CD14-positive monocyte (primary cell): ENCODE measurements around the gene CRCP. TPM values are rescaled to one million over a fixed set of nuclear protein-coding genes. Genes with fewer than 3 reads are reported as not detected.
A peak's percentile ranks its signal among the peaks of the same experiment; 100 is the strongest.
"Not testable (repeated sequence)": the region's sequence is repeated elsewhere in the genome, so short reads cannot be mapped to it uniquely, and the experiment has no call there.

ENCODE experiments used
- DNase-seq, 3 donors: peaks; one replicate each; pipeline ENCODE4 v3.0.0-alpha.2; 2011 to 2022
- H2AFZ ChIP-seq: 2 replicates; pipeline ENCODE4 v1.6.0; 2012; ENCODE audit warnings: mild to moderate bottlenecking, low read depth, low read length, inconsistent platforms; ENCODE audit not compliant: insufficient read depth, poor library complexity, severe bottlenecking
- H3K27ac ChIP-seq, 2 donors: 1 replicate in 1 of 2; 2 replicates in 1 of 2; pipeline ENCODE4 v1.5.1; 2012 to 2013; ENCODE audit warnings: low read length in 2 of 2, control low read depth in 1 of 2, inconsistent platforms in 1 of 2, low read depth in 1 of 2, mild to moderate bottlenecking in 1 of 2
- H3K27me3 ChIP-seq, 2 donors: one replicate each; pipeline versions ENCODE4 v1.6.0 to v1.6.1; 2011 to 2013; ENCODE audit warnings: low read length in 2 of 2; ENCODE audit not compliant: control insufficient read depth in 2 of 2, insufficient read depth in 2 of 2
- H3K36me3 ChIP-seq, 2 donors: replicated peaks in 1 of 2; 1 replicate in 1 of 2; 2 replicates in 1 of 2; pipeline versions ENCODE4 v1.5.1 to v1.6.1; 2012 to 2013; ENCODE audit warnings: low read length in 2 of 2, control low read depth in 1 of 2, inconsistent platforms in 1 of 2, mild to moderate bottlenecking in 1 of 2; ENCODE audit not compliant: insufficient read depth in 2 of 2, control insufficient read depth in 1 of 2
- H3K4me1 ChIP-seq, 2 donors: 1 replicate in 1 of 2; 2 replicates in 1 of 2; pipeline versions ENCODE4 v1.5.1 to v1.6.1; 2012 to 2013; ENCODE audit warnings: low read length in 2 of 2, control low read depth in 1 of 2, inconsistent platforms in 1 of 2, mild to moderate bottlenecking in 1 of 2, moderate library complexity in 1 of 2; ENCODE audit not compliant: insufficient read depth in 2 of 2, control insufficient read depth in 1 of 2
- H3K4me2 ChIP-seq: replicated peaks from 2 replicates; pipeline ENCODE3; 2012; ENCODE audit warnings: low read length, moderate library complexity, mild to moderate bottlenecking; ENCODE audit not compliant: poor library complexity, severe bottlenecking; ENCODE audit errors: extremely low read depth
- H3K4me3 ChIP-seq, 3 experiments: fragments of 200-600 bp in 1 of 3; sonication (generic) in 1 of 3; replicated peaks in 1 of 3; 1 replicate in 2 of 3; 2 replicates in 1 of 3; pipeline ENCODE4 v1.5.1; 2011 to 2013; ENCODE audit warnings: low read length in 3 of 3, mild to moderate bottlenecking in 3 of 3, control low read depth in 2 of 3, low read depth in 2 of 3, inconsistent platforms in 1 of 3, moderate library complexity in 1 of 3
- H3K79me2 ChIP-seq: 2 replicates; pipeline ENCODE4 v1.6.0; 2012; ENCODE audit warnings: mild to moderate bottlenecking, control low read depth, inconsistent platforms, low read length, moderate library complexity; ENCODE audit not compliant: insufficient read depth
- H3K9ac ChIP-seq: 2 replicates; pipeline ENCODE4 v1.6.0; 2017; ENCODE audit warnings: low read length, mild to moderate bottlenecking; ENCODE audit not compliant: insufficient read depth, poor library complexity, severe bottlenecking
- H3K9me3 ChIP-seq, 2 donors: replicated peaks in 1 of 2; 1 replicate in 1 of 2; 2 replicates in 1 of 2; pipeline versions ENCODE4 v1.5.1 to v1.6.1; 2012 to 2013; ENCODE audit warnings: low read length in 2 of 2, control low read depth in 1 of 2; ENCODE audit not compliant: control insufficient read depth in 1 of 2, insufficient read depth in 1 of 2
- H4K20me1 ChIP-seq: 2 replicates; pipeline ENCODE4 v1.6.0; 2012; ENCODE audit warnings: mild to moderate bottlenecking, low read length, control low read depth, moderate library complexity; ENCODE audit not compliant: insufficient read depth
- H3K27ac Mint-ChIP-seq, 7 donors: one replicate each; pipeline ENCODE4 v1.8.0; 2020; ENCODE audit warnings: mild to moderate bottlenecking in 7 of 7, mixed read lengths in 7 of 7, moderate library complexity in 6 of 7, inconsistent platforms in 2 of 7
- H3K27me3 Mint-ChIP-seq, 3 donors: one replicate each; pipeline ENCODE4 v1.8.0; 2021 to 2022; ENCODE audit warnings: low read depth in 3 of 3, mild to moderate bottlenecking in 3 of 3, mixed read lengths in 3 of 3, moderate library complexity in 3 of 3, inconsistent platforms in 1 of 3
- H3K36me3 Mint-ChIP-seq, 2 donors: one replicate each; pipeline ENCODE4 v1.8.0; 2020; ENCODE audit warnings: mixed read lengths in 2 of 2, inconsistent platforms in 1 of 2, mild to moderate bottlenecking in 1 of 2
- H3K4me1 Mint-ChIP-seq: one replicate; pipeline ENCODE4 v1.8.0; 2020; ENCODE audit warnings: mild to moderate bottlenecking, mixed read lengths
- H3K4me3 Mint-ChIP-seq, 2 donors: one replicate each; pipeline ENCODE4 v1.8.0; 2020; ENCODE audit warnings: mild to moderate bottlenecking in 2 of 2, mixed read lengths in 2 of 2, moderate library complexity in 1 of 2
- H3K9me3 Mint-ChIP-seq, 7 donors: one replicate each; pipeline ENCODE4 v1.8.0; 2020 to 2022; ENCODE audit warnings: mixed read lengths in 7 of 7, mild to moderate bottlenecking in 6 of 7, moderate library complexity in 6 of 7, inconsistent platforms in 2 of 7
- CTCF ChIP-seq: fragments of 200-600 bp; IDR thresholded peaks from one replicate; pipeline ENCODE4 v1.8.0; 2022; ENCODE audit warnings: antibody characterized with exemption, mild to moderate bottlenecking
- WGBS: methylation state at CpG from one replicate; pipeline ENCODE4 v1.1.5; 2013; ENCODE audit warnings: missing lambda C conversion rate; ENCODE audit not compliant: insufficient coverage; 5-methylcytosine and 5-hydroxymethylcytosine counted together
- intact Hi-C, 2 donors: fragments of 100-400 bp; cut with micrococcal nuclease; formaldehyde crosslinking; loops; one replicate each; pipeline versions ENCODE4 v1.15.0 to v1.15.1; 2023
- polyA plus RNA-seq, 3 donors: library from polyadenylated mRNA; depleted of rRNA in 1 of 3; unstranded in 2 of 3; stranded (reverse) in 1 of 3; fragments of 300-500 nt in 2 of 3; fragments of >200 nt in 1 of 3; fragmentation: Illumina TruSeq in 2 of 3; gene quantifications; 1 replicate in 2 of 3; 2 replicates in 1 of 3; pipeline ENCODE4 v1.2.3, GENCODE V29; 2012 to 2021

CRCP gene
- polyA plus RNA-seq, 3 donors, result 14.0 to 19.9 (median 15.5) TPM

DNA sequence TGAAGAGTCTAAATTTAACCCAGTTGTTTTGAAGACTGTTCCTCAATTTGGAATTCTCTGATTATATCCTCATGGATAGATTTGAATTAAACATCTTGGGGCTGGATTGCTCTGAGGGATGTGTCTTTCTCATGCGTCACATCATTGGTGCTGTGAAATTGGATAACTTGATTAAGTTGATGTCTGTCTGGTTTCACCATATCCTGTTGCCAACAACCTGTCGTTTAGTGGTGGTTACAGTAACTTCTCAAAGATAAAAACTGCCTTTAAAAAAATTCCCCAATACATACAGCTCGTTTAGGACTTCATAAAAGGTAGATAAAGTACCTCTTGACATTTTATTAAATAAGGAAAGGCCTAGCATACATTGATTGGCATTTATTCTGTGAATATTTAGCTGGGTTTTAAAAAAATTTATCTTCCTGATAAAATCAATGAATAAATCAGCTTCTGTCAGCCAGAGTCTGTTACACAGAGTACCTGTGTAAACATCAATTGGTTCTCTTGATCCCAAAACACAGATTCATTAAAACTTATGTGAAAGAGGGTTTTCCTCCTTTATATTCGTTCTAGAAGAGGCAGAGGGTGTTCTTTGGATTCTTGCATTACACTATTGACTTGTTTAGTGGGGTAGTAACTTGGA lies 10.5 kb downstream of the CRCP start:
- Mint-ChIP-seq H3K27me3 (peaks cover 0 to 1% (median 0%) of the 10 kb centered on the region in 3 donors), H3K4me1 (peaks cover 25% of the 10 kb centered on the region), H3K36me3 (peaks cover 7 to 33% of the 10 kb centered on the region in 2 donors), H3K9me3 (no peaks in the 10 kb centered on the region), H3K27ac (peak overlapping the region in 5 of 7 donors; percentile 16 to 73 (median 56)), H3K4me3 (no peak overlapping the region)
- peaks cover 0 to 12% of the 10 kb centered on the region in 2 donors for H3K4me1 ChIP-seq
- H3K27me3 ChIP-seq, result no peaks in the 10 kb centered on the region
- H3K36me3 ChIP-seq, result peaks cover 0 to 14% of the 10 kb centered on the region in 2 donors
- no peak for DNase-seq
- H3K9me3 ChIP-seq, result no peaks in the 10 kb centered on the region
- intact Hi-C loops, result no loop called here
- no peak for TF ChIP-seq CTCF
- H3K27ac ChIP-seq, result peak overlapping the region in 1 of 2 donors; percentile 42
- H3K9ac ChIP-seq, result no peak overlapping the region
- no peak overlapping the region for H3K4me3 ChIP-seq
- no CpG with 5 or more reads among the region's 4 CpGs for WGBS
- H3K79me2 ChIP-seq, result peaks cover 94% of the 10 kb centered on the region
- H3K4me2 ChIP-seq, result no peak overlapping the region
- no peak overlapping the region for H2AFZ ChIP-seq
- peaks cover 94% of the 10 kb centered on the region for H4K20me1 ChIP-seq

- H3K27ac Mint-ChIP-seq, result peak overlapping the region in 1 of 7 donors; percentile 56
- peaks cover 88% of the 10 kb centered on the region for H3K79me2 ChIP-seq
- H2AFZ ChIP-seq, intact Hi-C loops, DNase-seq, H3K27me3 Mint-ChIP-seq, H3K9me3 ChIP-seq, H3K9me3 Mint-ChIP-seq, H3K4me2 ChIP-seq, H3K4me3 ChIP-seq, H3K4me3 Mint-ChIP-seq, H3K9ac ChIP-seq, H3K27me3 ChIP-seq: not testable (repeated sequence)
- peaks cover 11 to 37% of the 10 kb centered on the region in 2 donors for H3K36me3 Mint-ChIP-seq
- peaks cover 5 to 21% of the 10 kb centered on the region in 2 donors for H3K36me3 ChIP-seq
- WGBS, result 81% methylated on average over 3 of the region's 6 CpGs
- peak overlapping the region in 1 of 2 donors; percentile 42 for H3K27ac ChIP-seq
- H3K4me1 Mint-ChIP-seq, result peaks cover 21% of the 10 kb centered on the region
- H3K4me1 ChIP-seq, result peaks cover 0 to 12% of the 10 kb centered on the region in 2 donors
- peaks cover 90% of the 10 kb centered on the region for H4K20me1 ChIP-seq
Measured at GRCh38 chr7:66125781-66126352, 11.2 kb downstream of the CRCP start.

DNA sequence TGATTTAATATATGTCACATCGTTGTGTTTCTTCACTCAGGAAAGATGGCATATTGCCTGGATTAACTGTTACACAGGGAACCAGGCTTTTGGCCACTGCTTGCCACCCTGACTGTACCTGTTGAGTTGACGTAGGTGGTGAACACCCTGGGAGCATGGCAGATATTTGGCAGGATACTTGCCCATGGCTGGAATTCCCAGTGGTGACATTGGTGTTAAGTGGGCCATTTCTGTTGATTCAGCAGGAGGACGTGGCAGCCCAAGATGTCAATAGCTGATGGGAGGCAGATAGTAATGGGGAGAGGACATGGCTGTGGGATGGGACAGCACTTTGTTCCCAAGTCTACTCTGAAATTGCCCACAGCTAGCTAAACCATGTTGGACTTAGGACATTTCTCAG lies 12.5 kb downstream of the CRCP start:
- H3K4me3 ChIP-seq, H3K4me2 ChIP-seq, H3K27ac ChIP-seq, H3K9ac ChIP-seq, H3K4me3 Mint-ChIP-seq, H3K9me3 Mint-ChIP-seq, H3K27me3 Mint-ChIP-seq, H3K4me1 ChIP-seq, intact Hi-C loops, H3K9me3 ChIP-seq, H3K27me3 ChIP-seq, H2AFZ ChIP-seq, DNase-seq: not testable (repeated sequence)
- H3K36me3 ChIP-seq, result peaks cover 18 to 28% of the 10 kb centered on the region in 2 donors
- WGBS, result 92% methylated on average over 3 of the region's 3 CpGs
- peaks cover 19% of the 10 kb centered on the region for H3K4me1 Mint-ChIP-seq
- H3K79me2 ChIP-seq, result peaks cover 83% of the 10 kb centered on the region
- H4K20me1 ChIP-seq, result peaks cover 82% of the 10 kb centered on the region
- H3K36me3 Mint-ChIP-seq, result peaks cover 20 to 46% of the 10 kb centered on the region in 2 donors
- peak overlapping the region in 4 of 7 donors; percentile 41 to 64 (median 56) for H3K27ac Mint-ChIP-seq
